HG02943 (cell line): Measurements from ENCODE around the gene C15orf62.

Source experiments
- ATAC-seq: cut with Tn5 transposase; IDR thresholded peaks from one replicate; pipeline ENCODE4 v1.9.1; 2021; ENCODE audit warnings: mild to moderate bottlenecking, low read depth, moderate library complexity; ENCODE audit not compliant: unreplicated experiment

C15orf62 gene

DNA sequence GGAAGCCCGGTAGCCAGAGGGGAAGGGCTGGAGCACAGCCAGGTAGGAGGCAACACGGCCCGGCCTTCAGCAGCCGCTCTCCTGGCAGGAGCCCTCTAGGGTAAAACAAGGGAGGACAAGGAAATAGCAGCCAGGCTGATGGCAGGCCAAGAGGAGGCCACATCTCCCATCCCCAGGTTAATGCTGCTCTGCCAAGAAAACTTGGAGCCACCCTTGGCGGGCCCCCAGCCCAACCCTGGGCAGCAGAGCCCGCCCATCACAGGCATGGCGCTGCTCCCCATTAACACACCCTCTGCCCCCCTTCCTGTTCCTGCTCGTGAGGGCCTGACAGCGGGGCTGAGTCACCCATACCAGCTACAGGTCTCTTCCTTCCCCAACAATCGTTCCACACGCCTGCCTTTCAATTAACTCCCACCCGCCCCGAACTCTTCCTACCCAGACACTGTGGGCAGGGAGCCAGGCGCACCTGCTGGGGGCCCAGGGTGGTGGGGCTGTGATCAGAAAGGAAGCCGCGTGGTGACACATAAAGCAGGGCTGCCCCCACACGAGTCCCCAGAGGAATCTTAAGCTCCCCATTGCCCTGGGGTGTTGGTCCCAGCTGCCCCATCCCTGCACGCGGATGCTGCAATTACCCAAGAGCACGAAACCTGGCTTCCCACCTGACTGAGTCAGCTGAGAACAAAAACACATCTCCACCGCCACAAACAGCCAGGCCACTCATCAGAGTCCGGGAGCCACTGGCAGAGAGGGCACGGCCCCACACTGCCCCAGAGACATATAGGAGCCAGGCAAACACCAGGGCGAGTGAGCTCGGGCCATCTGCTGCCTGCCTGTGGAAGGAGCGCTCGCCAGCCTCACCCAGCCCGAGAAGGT is at the start of gene C15orf62:
Gene C15orf62 (plus strand): TSS at position 707 of the 873 bp plus-strand sequence. CDS start 516 bp downstream, outside the sequence.
- ATAC-seq = no peak

- ATAC-seq = no peak
Measured at GRCh38 chr15:40721701-40722100, 48.1 kb upstream of the C15orf62 start.

- ATAC-seq = no peak
Measured at GRCh38 chr15:40722354-40722753, 47.4 kb upstream of the C15orf62 start.

DNA sequence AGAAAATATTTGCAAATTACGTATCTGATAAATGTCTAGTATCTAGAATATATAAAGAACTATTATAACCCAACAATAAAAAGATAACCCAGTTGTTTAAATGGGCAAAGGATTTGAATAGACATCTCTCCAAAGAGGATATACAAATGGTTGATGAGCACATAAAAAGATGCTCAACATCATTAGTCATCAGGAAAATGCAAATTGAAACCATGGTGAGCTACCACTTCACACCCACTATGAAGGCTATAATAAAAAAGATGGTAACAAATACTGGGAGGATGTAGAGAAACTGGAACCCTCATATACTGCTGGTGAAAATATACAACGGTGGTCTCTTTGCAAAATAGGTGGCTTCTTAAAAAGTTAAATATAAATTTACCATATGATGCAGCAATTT is 46.8 kb upstream of the C15orf62 start:
- no peak for ATAC-seq

DNA sequence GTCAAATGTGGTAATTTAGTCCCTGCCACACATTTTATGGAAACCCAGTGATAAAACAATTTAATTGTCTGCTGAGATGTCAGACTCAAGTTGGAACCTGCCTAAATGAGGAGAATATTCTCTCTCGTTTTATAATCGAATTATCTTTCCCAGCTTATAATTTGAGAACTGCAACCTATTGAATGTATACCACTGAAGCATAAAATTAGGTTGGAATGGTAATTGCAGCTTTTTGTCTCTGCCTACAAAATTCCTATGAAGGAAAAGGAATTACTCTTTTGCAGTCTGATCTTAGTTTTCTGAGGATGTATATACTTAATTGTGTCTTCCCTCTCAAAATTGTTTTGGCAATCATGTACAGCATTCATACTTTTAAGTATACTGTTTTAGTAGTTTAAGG is 45.9 kb upstream of the C15orf62 start:
- ATAC-seq = no peak

DNA sequence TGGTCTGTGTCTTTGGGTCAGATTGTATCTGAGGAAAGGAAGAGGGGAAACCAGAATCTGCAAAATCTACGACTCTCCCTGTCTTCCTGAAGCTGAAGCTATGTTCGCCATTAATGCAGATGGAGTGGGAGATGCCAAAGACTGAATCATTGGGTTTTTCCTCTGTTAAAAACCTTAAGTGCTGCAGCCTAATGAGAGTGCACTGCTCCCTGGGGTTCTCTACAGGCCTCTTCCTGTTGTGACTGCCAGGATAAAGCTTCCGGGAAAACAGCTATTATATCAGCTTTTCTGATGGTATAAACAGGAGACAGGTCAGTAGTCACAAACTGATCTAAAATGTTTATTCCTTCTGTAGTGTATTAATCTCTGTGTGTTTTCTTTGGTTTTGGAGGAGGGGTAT is 38.7 kb upstream of the C15orf62 start:
- ATAC-seq = no peak

DNA sequence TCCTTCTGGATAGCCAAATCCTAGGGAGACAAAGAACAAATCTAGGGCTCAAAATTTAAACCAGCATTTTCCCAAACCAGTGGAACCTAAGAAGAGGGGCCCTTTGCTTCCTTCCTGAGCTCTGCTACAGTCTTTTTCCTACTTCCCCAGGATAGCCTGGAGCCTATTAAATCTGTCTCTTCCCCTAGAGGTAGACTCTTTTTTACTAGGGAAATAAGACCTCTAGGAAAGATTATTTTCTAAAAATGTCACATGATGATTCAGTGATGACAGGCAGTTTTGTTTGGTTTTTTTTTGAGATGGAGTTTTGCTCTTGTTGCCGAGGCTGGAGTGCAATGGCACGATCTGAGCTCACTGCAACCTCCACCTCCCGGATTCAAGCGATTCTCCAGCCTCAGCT is 33.2 kb upstream of the C15orf62 start:
- no peak for ATAC-seq

DNA sequence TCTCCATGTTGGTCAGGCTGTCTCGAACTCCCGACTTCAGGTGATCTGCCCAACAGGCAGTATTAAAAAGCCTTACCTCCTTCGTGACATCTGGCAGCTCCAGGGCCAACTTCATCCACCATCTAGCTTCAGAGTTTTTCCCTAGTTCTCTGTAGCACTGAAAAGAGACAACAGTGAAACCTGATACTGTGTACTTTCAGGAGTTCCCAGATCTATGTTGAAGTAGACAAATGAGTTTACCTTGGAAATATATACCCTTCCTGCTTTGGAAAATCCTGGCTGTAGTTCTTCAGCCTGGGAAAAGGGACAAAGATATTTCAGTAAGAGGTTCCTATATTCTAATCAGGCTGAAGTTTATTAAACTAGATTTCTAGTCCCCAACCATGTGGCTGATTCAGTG is 32.7 kb upstream of the C15orf62 start:
- ATAC-seq = no peak

DNA sequence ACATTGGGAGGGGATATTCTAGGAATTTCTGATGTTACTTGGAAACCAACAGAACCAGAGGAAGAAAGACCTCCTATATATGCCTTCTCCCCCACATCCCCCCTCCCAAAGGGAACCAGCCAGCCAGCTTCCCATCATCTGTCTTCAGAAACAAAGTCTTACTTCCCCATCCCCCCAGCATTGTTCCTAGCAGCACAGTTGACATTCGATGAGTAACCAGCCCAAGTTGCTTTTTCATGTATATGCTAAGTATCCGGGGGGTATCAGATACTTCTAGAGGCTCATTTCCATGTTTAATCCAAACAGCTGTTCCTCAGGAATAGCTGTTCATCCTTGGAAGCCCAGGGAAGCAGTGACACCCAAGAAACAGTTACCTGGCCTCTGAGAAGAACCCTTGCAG is 30.7 kb upstream of the C15orf62 start:
- no peak for ATAC-seq

DNA sequence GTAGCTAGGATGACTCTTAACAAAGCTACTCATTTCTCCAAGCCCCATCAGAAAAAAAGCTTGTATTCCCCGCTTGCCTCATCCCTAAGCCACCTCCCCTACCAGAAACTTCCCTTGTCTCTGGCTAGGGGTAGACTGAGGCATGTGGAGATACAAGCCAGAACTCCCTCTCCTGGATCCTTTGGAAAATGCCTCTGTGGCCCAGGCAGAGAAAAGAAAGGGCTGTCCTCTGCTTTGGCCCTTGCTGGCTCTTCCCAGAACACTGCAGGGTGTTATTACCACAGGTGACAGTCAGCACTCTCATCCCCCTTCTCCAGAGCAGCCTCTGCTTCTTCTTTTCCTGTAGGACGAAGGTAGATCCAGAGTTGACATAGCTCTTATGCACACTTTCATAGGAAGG is 29.9 kb upstream of the C15orf62 start:
- no peak for ATAC-seq

GRCh38 chr15:40743485-40743901 is 26.3 kb upstream of the C15orf62 start:
- ATAC-seq = no peak

GRCh38 chr15:40743921-40744814 is 25.6 kb upstream of the C15orf62 start:
- ATAC-seq = no peak

DNA sequence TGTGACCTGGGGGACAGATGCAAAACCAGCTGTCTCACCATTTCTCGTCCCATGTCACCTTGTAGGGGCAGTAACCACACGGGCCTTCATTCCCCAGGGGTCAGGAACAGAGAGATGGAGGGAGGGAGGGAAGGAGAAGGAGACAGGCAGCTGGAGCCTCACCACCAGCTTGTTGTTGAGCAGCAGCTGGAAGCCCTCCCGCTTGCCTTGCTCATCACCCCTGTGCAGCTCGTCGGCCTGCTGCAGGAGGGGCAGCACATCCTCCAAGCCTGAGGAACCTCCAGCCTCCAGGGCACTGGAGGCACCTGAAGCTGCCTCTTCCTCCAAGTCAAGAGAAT is 25.0 kb upstream of the C15orf62 start:
- ATAC-seq = no peak

DNA sequence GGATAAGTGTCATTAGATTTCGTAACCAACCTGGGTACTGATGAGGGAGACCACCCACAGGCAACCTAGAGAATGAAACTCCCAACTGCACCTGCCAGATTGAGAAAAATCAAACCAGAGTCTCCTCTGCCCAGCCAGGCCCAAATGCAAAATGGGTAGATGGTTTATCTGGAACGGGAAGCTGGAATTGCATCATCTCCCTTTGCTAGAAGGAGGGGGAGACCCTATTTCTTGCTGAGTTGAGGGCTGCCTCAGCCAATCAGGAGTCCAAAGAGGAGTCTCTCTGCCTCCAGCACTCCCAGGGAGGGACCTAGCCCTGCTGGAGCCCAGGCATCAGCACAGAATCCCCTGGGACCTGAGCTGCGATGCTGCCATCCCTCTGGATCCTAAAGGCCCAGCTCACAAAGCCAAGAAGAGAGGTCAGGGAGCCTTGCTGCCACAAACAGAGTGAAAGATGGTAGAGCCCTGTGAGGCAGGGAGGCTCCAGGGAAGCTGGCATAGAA is 22.8 kb upstream of the C15orf62 start:
- ATAC-seq = no peak

- ATAC-seq = no peak
Measured at GRCh38 chr15:40747685-40748631, 21.8 kb upstream of the C15orf62 start.

DNA sequence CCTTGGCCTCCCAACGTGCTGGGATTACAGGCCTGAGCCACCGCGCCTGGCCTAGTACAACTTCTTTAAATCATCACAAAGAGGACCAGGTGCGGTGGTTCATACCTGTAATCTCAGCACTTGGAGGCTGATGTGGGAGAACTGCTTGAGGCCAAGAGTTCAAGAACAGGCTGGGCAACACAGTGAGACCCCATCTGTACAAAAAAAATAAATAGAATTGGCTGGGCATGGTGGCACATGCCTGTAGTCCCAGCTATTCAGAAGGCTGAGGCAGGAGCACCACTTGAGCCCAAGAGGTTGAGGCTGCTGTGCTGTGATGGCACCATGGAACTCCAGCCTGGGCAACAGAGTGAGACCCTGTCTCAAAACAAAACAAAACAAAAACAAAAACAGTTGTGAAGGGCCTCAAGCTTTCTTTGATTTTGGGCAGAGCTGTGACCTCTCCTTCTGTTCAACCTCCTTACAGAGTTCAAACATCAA is 20.6 kb upstream of the C15orf62 start:
- no peak for ATAC-seq

- no peak for ATAC-seq
Measured at GRCh38 chr15:40750885-40751284, 18.9 kb upstream of the C15orf62 start.

- ATAC-seq = no peak
Measured at GRCh38 chr15:40751745-40752144, 18.0 kb upstream of the C15orf62 start.

- ATAC-seq = no peak
Measured at GRCh38 chr15:40754574-40754882, 15.3 kb upstream of the C15orf62 start.
